H9 (cell line): ENCODE measurements around the gene NSL1. TPM values are rescaled to one million over a fixed set of nuclear protein-coding genes. Genes with fewer than 3 reads are reported as not detected.

Experiments
- DNase-seq: peaks from one replicate; pipeline ENCODE4 v3.0.0-alpha.2; 2017
- H2AFZ ChIP-seq: one replicate; pipeline ENCODE4 v1.6.1; 2013; ENCODE audit warnings: mild to moderate bottlenecking, low read length, control low read depth, moderate library complexity
- H2AK5ac ChIP-seq: 2 replicates; pipeline ENCODE4 v1.6.1; 2013; ENCODE audit warnings: low read length, control low read depth, mixed read lengths; ENCODE audit not compliant: insufficient read length
- H2BK120ac ChIP-seq: one replicate; pipeline ENCODE4 v1.6.1; 2013; ENCODE audit warnings: low read depth, mild to moderate bottlenecking, low read length, control low read depth, inconsistent platforms; ENCODE audit not compliant: poor library complexity, severe bottlenecking
- H2BK12ac ChIP-seq: 2 replicates; pipeline ENCODE4 v1.6.1; 2013; ENCODE audit warnings: low read length, control low read depth, mixed read lengths, low read depth; ENCODE audit not compliant: insufficient read length
- H2BK15ac ChIP-seq: 2 replicates; pipeline ENCODE4 v1.6.1; 2013; ENCODE audit warnings: low read depth, low read length, control low read depth
- H2BK20ac ChIP-seq: one replicate; pipeline ENCODE4 v1.6.1; 2013; ENCODE audit warnings: low read depth, mild to moderate bottlenecking, low read length, control low read depth, inconsistent platforms; ENCODE audit not compliant: poor library complexity, severe bottlenecking
- H2BK5ac ChIP-seq: 2 replicates; pipeline ENCODE4 v1.6.1; 2013; ENCODE audit warnings: low read length, control low read depth, mixed read lengths; ENCODE audit not compliant: insufficient read length
- H3K14ac ChIP-seq: 2 replicates; pipeline ENCODE4 v1.6.1; 2013; ENCODE audit warnings: low read length, control low read depth; ENCODE audit not compliant: insufficient read depth
- H3K18ac ChIP-seq: 2 replicates; pipeline ENCODE4 v1.6.1; 2013; ENCODE audit warnings: low read depth, mild to moderate bottlenecking, mixed read lengths, low read length, control low read depth; ENCODE audit not compliant: insufficient read length
- H3K23ac ChIP-seq: 2 replicates; pipeline ENCODE4 v1.6.1; 2013; ENCODE audit warnings: low read length, control low read depth, mixed read lengths, low read depth; ENCODE audit not compliant: insufficient read length
- H3K23me2 ChIP-seq: 2 replicates; pipeline ENCODE4 v1.6.1; 2013; ENCODE audit warnings: low read depth, mild to moderate bottlenecking, mixed read lengths, low read length, control low read depth; ENCODE audit not compliant: insufficient read length, poor library complexity, severe bottlenecking
- H3K27ac ChIP-seq: 2 replicates; pipeline ENCODE4 v1.5.1; 2013; ENCODE audit warnings: low read length, control low read depth, mixed read lengths, low read depth; ENCODE audit not compliant: insufficient read length
- H3K27me3 ChIP-seq: 2 replicates; pipeline ENCODE4 v1.6.1; 2013; ENCODE audit warnings: low read length, control low read depth, inconsistent platforms; ENCODE audit not compliant: insufficient read depth
- H3K4ac ChIP-seq: 2 replicates; pipeline ENCODE4 v1.6.1; 2013; ENCODE audit warnings: low read depth, mild to moderate bottlenecking, control low read depth, inconsistent platforms, low read length, moderate library complexity
- H3K4me1 ChIP-seq: 2 replicates; pipeline ENCODE4 v1.6.1; 2013; ENCODE audit warnings: low read length, control low read depth, inconsistent platforms; ENCODE audit not compliant: insufficient read depth
- H3K4me2 ChIP-seq: 2 replicates; pipeline ENCODE4 v1.6.1; 2013; ENCODE audit warnings: low read length, control low read depth, mixed read lengths; ENCODE audit not compliant: insufficient read length, insufficient read depth
- H3K56ac ChIP-seq: 2 replicates; pipeline ENCODE4 v1.6.1; 2013; ENCODE audit warnings: low read depth, mild to moderate bottlenecking, mixed read lengths, low read length, control low read depth; ENCODE audit not compliant: insufficient read length
- H3K79me1 ChIP-seq: 2 replicates; pipeline ENCODE4 v1.6.1; 2013; ENCODE audit warnings: low read depth, mild to moderate bottlenecking, moderate library complexity, low read length, control low read depth, inconsistent platforms; ENCODE audit not compliant: insufficient read depth, poor library complexity, severe bottlenecking
- H3K79me2 ChIP-seq: 2 replicates; pipeline ENCODE4 v1.6.1; 2013; ENCODE audit warnings: low read length, control low read depth, inconsistent platforms; ENCODE audit not compliant: insufficient read depth
- H3K9ac ChIP-seq: 2 replicates; pipeline ENCODE4 v1.6.1; 2013; ENCODE audit warnings: low read length, control low read depth, mixed read lengths; ENCODE audit not compliant: insufficient read length; ENCODE audit errors: extremely low read depth
- H3K9me3 ChIP-seq: one replicate; pipeline ENCODE4 v1.6.1; 2013; ENCODE audit warnings: low read depth, low read length, inconsistent platforms; ENCODE audit not compliant: control insufficient read depth
- H3T11ph ChIP-seq: one replicate; pipeline ENCODE4 v1.6.1; 2013; ENCODE audit warnings: mild to moderate bottlenecking, low read length, control low read depth, inconsistent platforms
- H4K20me1 ChIP-seq: one replicate; pipeline ENCODE4 v1.6.1; 2013; ENCODE audit not compliant: control insufficient read depth, insufficient read length, insufficient read depth
- H4K5ac ChIP-seq: 2 replicates; pipeline ENCODE4 v1.6.1; 2013; ENCODE audit warnings: low read depth, mild to moderate bottlenecking, mixed read lengths, low read length, control low read depth; ENCODE audit not compliant: insufficient read length
- H4K8ac ChIP-seq: replicated peaks from 2 replicates; pipeline ENCODE4 v1.6.1; 2013; ENCODE audit warnings: low read length, control low read depth, mixed read lengths, low read depth; ENCODE audit not compliant: insufficient read length
- H4K91ac ChIP-seq: 2 replicates; pipeline ENCODE4 v1.6.1; 2013; ENCODE audit warnings: low read depth, mild to moderate bottlenecking, moderate library complexity, mixed read lengths, low read length, control low read depth; ENCODE audit not compliant: insufficient read length
- H3K27ac Mint-ChIP-seq, 3 experiments: 2 replicates in 2 of 3; 3 replicates in 1 of 3; pipeline ENCODE4 v1.8.0; 2020 to 2021; ENCODE audit warnings: mixed read lengths in 3 of 3, mild to moderate bottlenecking in 1 of 3, moderate library complexity in 1 of 3
- H3K27me3 Mint-ChIP-seq: 2 replicates; pipeline ENCODE4 v1.8.0; 2021; ENCODE audit warnings: low read depth, mild to moderate bottlenecking, moderate library complexity, mixed read lengths
- H3K36me3 Mint-ChIP-seq, 3 experiments: 2 replicates in 2 of 3; 3 replicates in 1 of 3; pipeline ENCODE4 v1.8.0; 2020 to 2021; ENCODE audit warnings: low read depth in 3 of 3, mixed read lengths in 3 of 3; ENCODE audit not compliant: insufficient read depth in 1 of 3
- H3K4me1 Mint-ChIP-seq, 2 experiments: 2 replicates each; pipeline ENCODE4 v1.8.0; 2020; ENCODE audit warnings: mixed read lengths in 2 of 2
- H3K4me3 Mint-ChIP-seq, 2 experiments: 2 replicates in 1 of 2; 3 replicates in 1 of 2; pipeline ENCODE4 v1.8.0; 2020 to 2021; ENCODE audit warnings: mild to moderate bottlenecking in 2 of 2, mixed read lengths in 2 of 2, moderate library complexity in 1 of 2
- H3K9me3 Mint-ChIP-seq, 2 experiments: 2 replicates in 1 of 2; 3 replicates in 1 of 2; pipeline ENCODE4 v1.8.0; 2020; ENCODE audit warnings: mild to moderate bottlenecking in 2 of 2, mixed read lengths in 2 of 2, moderate library complexity in 1 of 2
- WGBS: extraction: QIAGEN DNeasy Blood & Tissue Kit; methylation state at CpG from one replicate; pipeline ENCODE4 v1.1.7; 2013; ENCODE audit warnings: missing lambda C conversion rate, low lambda C conversion rate, mixed read lengths; ENCODE audit not compliant: insufficient read length; ENCODE audit errors: extremely low coverage; 5-methylcytosine and 5-hydroxymethylcytosine counted together
- total RNA-seq: library from RNA; stranded (reverse); gene quantifications from 2 replicates; pipeline ENCODE4 v1.2.1, GENCODE V29; 2021
- TF ChIP-seq, protein P1 (sequence below): fragments of 200-600 bp; sonication (generic); conservative IDR thresholded peaks from 3 replicates; pipeline ENCODE4 v1.8.0; 2021; ENCODE audit warnings: antibody characterized with exemption, mild to moderate bottlenecking

The NSL1 gene
- total RNA-seq, 1 experiment from 2014 or later, result 49.3 TPM

DNA sequence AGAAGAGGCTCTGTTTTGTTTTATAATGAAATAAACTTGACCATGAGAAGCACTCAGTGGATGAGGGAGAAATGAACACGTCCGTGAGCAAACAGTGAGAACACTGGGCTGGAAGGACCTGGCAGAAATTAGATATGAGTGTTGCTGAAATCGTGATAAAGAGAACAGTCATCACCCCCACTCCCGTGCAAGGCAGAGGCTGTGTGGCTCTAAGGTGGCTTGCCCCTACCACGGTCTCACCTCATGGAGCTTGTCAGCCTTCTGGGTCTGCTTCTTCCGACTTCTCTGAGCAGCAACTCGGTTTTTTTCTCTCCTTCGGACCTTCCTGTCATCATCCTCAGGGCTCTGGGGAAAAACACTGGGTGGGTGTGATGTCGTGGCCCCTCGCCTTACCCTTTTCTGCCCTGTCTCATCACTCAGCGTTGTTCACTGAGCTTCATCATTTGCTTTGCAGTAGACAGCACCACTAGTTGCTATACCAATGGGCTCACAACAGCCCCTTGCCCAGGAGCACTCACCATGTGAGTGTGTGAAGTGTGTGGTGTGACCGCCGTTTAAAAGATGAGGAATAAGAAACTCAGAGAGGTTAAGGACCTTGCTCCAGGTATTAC, 94.8 kb downstream of the NSL1 start:
- Mint-ChIP-seq H3K4me3 (no peak overlapping the region), H3K4me1 (peaks cover 12% of the 10 kb centered on the region in 2 experiments), H3K9me3 (0 out of 5 replicates have a peak, but pooled peaks cover 0 to 2% of the 10 kb centered on the region in 2 experiments), H3K27ac (no peak overlapping the region), H3K36me3 (peaks cover 0 to 2% (median 0%) of the 10 kb centered on the region in 3 experiments; a peak in 1 of 7 replicates), H3K27me3 (peaks cover 78% of the 10 kb centered on the region)
- H3K56ac ChIP-seq, result no peak overlapping the region
- H2BK12ac ChIP-seq, result no peak overlapping the region
- no peak overlapping the region for H2BK120ac ChIP-seq
- TF ChIP-seq, protein P1, sequence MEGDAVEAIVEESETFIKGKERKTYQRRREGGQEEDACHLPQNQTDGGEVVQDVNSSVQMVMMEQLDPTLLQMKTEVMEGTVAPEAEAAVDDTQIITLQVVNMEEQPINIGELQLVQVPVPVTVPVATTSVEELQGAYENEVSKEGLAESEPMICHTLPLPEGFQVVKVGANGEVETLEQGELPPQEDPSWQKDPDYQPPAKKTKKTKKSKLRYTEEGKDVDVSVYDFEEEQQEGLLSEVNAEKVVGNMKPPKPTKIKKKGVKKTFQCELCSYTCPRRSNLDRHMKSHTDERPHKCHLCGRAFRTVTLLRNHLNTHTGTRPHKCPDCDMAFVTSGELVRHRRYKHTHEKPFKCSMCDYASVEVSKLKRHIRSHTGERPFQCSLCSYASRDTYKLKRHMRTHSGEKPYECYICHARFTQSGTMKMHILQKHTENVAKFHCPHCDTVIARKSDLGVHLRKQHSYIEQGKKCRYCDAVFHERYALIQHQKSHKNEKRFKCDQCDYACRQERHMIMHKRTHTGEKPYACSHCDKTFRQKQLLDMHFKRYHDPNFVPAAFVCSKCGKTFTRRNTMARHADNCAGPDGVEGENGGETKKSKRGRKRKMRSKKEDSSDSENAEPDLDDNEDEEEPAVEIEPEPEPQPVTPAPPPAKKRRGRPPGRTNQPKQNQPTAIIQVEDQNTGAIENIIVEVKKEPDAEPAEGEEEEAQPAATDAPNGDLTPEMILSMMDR, result no peak
- H3K18ac ChIP-seq, result no peak overlapping the region
- H4K91ac ChIP-seq, result no peak overlapping the region
- no peak for DNase-seq
- H2BK5ac ChIP-seq, result no peak overlapping the region
- H3K27ac ChIP-seq, result no peak overlapping the region
- no peaks in the 10 kb centered on the region for H3K79me2 ChIP-seq
- no CpG with 5 or more reads among the region's 13 CpGs for WGBS
- H3K9me3 ChIP-seq, result no peaks in the 10 kb centered on the region
- H4K20me1 ChIP-seq, result no peaks in the 10 kb centered on the region
- peaks cover 25% of the 10 kb centered on the region for H3K27me3 ChIP-seq
- no peak overlapping the region for H4K8ac ChIP-seq
- no peak overlapping the region for H2BK20ac ChIP-seq
- H3K4ac ChIP-seq, result no peak overlapping the region
- H3K14ac ChIP-seq, result no peak overlapping the region
- H2BK15ac ChIP-seq, result no peak overlapping the region
- no peaks in the 10 kb centered on the region for H3K79me1 ChIP-seq
- H2AK5ac ChIP-seq, result no peak overlapping the region
- no peak overlapping the region for H4K5ac ChIP-seq
- H3K4me2 ChIP-seq, result no peak overlapping the region
- peaks cover 6% of the 10 kb centered on the region for H3K23me2 ChIP-seq
- H3K9ac ChIP-seq, result no peak overlapping the region
- no peak overlapping the region for H2AFZ ChIP-seq
- H3K23ac ChIP-seq, result no peak overlapping the region
- no peak overlapping the region for H3T11ph ChIP-seq
- H3K4me1 ChIP-seq, result no peaks in the 10 kb centered on the region
